ENCODE data around the gene NRCAM.
"Not testable (repeated sequence)": the region's sequence is repeated elsewhere in the genome, so short reads cannot be mapped to it uniquely, and the experiment has no call there.

DNA sequence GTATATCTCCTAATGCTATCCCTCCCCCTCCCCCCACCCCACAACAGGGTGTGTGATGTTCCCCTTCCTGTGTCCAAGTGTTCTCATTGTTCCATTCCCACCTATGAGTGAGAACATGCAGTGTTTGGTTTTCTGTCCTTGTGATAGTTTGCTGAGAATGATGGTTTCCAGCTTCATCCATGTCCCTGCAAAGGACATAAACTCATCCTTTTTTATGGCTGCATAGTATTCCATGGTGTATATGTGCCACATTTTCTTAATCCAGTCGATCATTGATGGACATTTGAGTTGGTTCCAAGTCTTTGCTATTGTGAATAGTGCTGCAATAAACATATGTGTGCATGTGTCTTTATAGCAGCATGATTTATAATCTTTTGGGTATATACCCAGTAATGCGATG, 68.5 kb downstream of the NRCAM start:
- TF ChIP-seq FOXO1 (CRISPR knock-in tag; IDR thresholded peaks at IDR 0.05); POLR2A (IDR thresholded peaks at IDR 0.05; ENCODE audit: insufficient read depth in 1 of 2, low read depth in 2 of 2, low read length in 2 of 2); HHEX (CRISPR knock-in tag; IDR thresholded peaks at IDR 0.05); ZNF749 (CRISPR knock-in tag; IDR thresholded peaks at IDR 0.05; ENCODE audit: borderline replicate concordance); ZSCAN22 (CRISPR knock-in tag; IDR thresholded peaks at IDR 0.05); ATF1 (CRISPR knock-in tag; IDR thresholded peaks at IDR 0.05); ZNF274 (CRISPR knock-in tag; IDR thresholded peaks at IDR 0.05); HNRNPUL1 (IDR thresholded peaks at IDR 0.05; ENCODE audit: low read depth, low read length); GTF2F1 (IDR thresholded peaks at IDR 0.05; ENCODE audit: low read length); USF2 (IDR thresholded peaks at IDR 0.05; ENCODE audit: low read depth, low read length); USF2 (CRISPR knock-in tag; IDR thresholded peaks at IDR 0.05; ENCODE audit: borderline replicate concordance): not testable (repeated sequence)
- TF ChIP-seq, protein P1, sequence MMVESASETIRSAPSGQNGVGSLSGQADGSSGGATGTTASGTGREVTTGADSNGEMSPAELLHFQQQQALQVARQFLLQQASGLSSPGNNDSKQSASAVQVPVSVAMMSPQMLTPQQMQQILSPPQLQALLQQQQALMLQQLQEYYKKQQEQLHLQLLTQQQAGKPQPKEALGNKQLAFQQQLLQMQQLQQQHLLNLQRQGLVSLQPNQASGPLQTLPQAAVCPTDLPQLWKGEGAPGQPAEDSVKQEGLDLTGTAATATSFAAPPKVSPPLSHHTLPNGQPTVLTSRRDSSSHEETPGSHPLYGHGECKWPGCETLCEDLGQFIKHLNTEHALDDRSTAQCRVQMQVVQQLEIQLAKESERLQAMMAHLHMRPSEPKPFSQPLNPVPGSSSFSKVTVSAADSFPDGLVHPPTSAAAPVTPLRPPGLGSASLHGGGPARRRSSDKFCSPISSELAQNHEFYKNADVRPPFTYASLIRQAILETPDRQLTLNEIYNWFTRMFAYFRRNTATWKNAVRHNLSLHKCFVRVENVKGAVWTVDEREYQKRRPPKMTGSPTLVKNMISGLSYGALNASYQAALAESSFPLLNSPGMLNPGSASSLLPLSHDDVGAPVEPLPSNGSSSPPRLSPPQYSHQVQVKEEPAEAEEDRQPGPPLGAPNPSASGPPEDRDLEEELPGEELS (CRISPR knock-in tag; IDR thresholded peaks at IDR 0.05) = not testable (repeated sequence)

Measured in HepG2 (cell line).